ENCODE measurements around the gene FRA10AC1.

FRA10AC1 gene

GRCh38 chr10:93702210-93703001, at the start of gene FRA10AC1:
Gene FRA10AC1, minus strand, starts transcription at chr10:93702592. Its CDS starts 2,486 bp downstream, at chr10:93700106.
- peak; percentile 38 for DNase-seq

DNA sequence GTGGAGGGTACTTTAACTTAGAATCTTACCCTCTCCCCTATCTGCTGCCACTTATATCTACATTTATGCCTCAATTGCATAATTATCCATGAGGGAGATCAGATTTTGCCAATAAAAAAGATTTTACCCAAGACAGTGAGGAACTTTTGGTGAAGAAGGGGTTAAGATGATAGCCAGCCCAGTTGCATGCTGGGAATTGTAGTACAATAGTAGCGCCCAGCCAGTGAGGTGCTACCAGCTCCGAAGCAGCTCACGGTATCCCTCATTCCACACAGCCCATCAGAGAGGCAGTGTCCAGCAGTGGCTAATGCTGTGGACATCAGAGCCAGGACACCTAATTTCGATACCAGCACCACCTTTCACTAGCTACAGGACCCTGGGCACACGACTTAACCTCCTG, 49.4 kb upstream of the FRA10AC1 start:
- DNase-seq = no peak

DNA sequence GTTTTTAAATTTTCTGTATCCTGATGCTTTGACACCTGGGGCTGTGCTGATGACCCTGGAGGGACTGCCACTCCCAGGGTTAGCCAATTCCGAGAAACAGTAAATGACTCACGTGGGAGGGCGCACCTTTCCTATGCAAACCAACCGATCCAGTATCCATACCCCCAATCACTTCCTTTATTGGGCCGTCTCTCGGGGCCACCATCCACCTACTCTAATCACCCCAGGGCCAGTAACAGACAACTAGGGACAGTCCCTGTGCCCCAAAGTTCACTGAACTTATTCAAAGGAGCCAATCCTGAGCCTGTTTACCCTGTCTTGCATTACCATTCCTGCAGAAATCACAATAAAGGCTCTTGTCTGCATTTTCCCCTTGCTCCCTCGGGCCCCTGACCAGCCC, 48.7 kb upstream of the FRA10AC1 start:
- DNase-seq = no peak

GRCh38 chr10:93749218-93749799, 46.9 kb upstream of the FRA10AC1 start:
- DNase-seq = peak; percentile 44

DNA sequence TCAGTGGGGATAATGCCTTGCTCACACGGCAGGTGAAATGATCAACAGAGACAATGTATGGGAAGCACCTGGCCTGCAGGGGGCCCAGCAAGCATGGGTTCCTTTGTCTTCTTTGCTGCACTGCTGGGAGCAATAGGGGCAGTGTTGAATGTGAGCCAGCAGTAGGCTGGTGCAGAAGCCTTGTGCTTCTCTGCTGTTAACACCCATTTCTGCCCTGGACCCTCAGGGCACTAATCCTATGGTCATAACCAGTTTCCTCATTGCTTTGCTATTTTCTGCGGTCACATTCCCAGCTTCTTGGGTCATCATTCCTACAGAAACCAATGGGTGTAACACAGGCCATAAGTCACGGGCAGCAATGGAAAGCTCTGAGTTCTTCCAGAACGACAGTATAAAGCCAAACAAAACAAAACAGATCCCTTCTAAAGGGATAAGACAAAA, 44.5 kb upstream of the FRA10AC1 start:
- DNase-seq = no peak

DNA sequence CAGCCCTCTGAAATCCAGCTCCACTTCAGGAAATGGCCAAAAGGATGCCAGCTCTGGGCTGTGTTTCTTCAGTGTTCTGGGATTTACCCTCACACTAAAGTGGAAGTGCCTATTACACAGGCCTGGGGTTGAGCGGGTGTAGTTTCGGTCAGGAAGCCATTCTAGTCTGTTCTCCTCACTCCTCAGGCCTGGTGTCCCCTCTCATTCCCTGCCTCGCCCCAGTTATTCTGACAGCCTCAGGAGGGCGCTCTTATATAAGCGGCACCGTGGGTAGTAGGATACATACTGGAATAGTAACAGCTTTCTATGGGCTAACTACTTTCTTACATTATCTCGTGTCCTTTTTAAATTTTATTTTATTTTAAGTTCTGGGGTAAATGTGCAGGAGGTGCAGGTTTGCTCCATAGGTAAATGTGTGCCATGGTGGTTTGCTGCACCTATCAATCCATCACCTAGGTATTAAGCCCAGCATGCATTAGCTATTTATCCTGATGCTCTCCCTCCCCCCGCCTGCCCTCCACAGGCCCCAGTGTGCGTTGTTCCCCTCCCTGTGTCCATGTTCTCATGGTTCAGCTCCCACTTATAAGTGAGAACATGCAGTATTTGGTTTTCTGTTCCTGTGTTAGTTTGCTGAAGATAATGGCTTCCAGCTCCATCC, 43.1 kb upstream of the FRA10AC1 start:
- no peak for DNase-seq

DNA sequence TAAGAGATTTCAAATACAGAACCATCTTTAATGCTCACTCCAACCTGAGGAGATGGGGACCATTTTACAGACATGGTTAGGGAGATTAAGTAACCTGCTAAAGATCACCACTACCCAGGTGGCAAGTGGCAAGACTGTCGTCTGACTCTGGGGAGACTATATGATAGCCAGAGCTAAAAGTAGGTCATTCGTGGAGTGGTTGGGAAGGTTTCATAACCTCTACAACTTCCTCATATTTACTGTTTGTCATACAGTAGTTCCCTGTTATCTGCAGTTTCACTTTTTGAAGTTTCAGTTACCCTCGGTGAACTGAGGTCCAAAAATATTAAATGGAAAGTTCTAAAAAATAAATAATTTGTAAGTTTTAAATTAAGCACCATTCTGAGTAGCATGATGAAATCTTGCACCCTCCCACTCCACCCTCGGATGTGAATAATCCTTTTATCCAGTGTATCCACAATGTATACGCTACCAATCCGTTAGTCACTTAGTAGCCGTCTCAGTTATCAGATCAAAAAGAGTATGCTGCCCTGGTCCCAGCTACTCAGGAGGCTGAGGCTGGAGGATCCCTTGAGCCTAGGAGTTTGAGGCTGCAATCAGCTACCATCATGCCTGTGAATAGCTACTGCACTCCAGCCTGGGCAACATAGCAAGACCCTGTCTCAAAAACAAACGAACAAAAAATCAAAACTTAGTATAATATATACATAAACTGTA, 40.4 kb upstream of the FRA10AC1 start:
- DNase-seq = no peak

- DNase-seq = no peak
Observed at GRCh38 chr10:93741367-93741766, 39.0 kb upstream of the FRA10AC1 start.

GRCh38 chr10:93726024-93726423, 23.6 kb upstream of the FRA10AC1 start:
- DNase-seq = no peak

DNA sequence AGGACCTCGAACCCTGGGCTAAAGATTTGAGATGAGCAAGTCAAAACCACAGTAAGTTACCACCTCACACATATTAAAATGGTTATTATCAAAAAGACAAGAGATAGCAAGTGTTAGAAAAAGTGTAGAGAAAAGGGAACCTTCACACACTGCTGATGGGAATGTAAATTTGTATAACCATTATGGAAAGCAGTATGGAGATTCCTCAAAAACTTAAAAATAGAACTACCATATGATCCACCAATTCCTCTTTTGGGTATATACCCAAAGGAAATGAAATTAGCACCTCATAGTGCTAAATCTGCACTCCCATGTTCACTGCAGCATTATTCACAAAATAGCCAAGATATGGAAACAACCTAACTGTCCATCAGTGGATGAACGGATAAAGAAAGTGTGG, 20.8 kb upstream of the FRA10AC1 start:
- DNase-seq = no peak

GRCh38 chr10:93722550-93722949, 20.2 kb upstream of the FRA10AC1 start:
- no peak for DNase-seq

DNA sequence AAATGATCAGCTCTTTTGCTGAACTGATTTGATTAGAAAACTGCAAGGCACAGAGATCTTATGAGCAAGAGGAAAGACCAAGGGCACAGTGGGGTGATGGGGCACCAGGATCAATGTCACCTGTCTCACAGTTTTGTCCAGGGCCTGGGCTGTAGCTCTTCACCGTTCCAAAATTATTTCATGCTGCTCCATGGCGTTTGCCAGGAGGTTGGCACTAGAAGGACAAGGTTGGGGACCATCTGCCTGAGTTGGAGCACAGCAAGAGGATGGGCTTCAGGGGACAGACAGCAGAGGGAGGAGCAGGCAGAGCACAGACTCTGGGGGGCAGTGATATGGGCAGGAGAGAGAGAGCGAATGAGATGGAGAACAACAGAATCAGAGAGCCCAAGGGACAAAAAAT, 17.5 kb upstream of the FRA10AC1 start:
- no peak for DNase-seq

- no peak for DNase-seq
Observed at GRCh38 chr10:93718937-93719725, 16.7 kb upstream of the FRA10AC1 start.

- DNase-seq = no peak
Observed at GRCh38 chr10:93716766-93717165, 14.4 kb upstream of the FRA10AC1 start.

DNA sequence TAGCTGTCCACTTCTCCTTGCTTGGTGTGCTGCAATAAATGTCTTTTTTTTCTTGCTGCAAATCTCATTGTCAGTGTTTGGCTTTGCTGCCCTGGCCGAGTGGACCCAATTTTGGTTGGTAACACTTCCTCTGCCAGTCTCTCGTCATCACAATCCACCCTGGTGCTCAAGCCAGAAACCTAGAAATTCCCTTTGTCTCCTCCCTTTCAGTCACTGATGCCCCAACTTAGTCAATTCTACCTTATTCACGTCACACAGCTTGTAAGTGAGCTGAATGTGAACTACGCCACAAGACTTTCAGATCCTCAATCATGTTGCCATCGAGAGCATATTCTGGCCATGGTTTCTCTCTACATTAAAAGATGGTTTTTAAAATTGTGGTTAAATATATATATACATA, 13.0 kb upstream of the FRA10AC1 start:
- DNase-seq = no peak

DNA sequence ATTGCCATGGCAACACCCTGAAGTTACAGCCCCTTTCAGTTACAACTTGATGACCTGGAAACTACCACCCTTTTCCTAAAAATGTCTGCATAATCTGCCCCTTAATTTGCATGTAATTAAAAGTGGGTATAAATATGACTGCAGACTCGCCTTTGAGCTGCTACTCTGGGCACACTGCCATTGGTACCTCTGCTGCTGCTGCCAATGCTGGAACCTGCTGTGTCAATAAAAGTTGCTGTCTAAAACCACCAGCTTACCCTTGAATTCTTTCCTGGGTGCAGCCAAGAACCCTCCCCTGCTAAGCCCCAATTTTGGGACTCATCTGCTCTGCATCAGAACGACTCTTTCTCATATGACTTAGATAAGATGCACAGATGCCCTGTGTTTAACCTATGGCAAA, 10.2 kb upstream of the FRA10AC1 start:
- DNase-seq = no peak

DNA sequence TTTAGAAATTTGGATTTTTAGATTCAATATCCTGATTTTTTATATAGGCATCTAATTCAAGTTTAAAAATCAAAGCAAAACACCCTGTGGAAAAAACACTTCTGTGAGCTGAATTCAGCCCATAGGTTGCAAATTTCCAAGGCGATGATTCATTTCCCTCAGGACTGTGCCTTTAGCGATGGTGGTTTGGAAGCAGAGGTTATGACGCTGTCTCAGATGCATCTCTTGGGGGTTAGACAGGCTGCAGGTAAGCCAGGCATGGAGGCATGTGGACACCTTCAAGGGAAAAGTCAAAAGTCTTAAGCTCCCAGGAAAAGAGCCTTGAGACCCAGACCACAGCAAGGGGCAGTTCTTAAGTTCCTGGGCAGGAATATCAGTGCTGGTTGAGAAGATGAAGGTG, 9.5 kb upstream of the FRA10AC1 start:
- DNase-seq = no peak

DNA sequence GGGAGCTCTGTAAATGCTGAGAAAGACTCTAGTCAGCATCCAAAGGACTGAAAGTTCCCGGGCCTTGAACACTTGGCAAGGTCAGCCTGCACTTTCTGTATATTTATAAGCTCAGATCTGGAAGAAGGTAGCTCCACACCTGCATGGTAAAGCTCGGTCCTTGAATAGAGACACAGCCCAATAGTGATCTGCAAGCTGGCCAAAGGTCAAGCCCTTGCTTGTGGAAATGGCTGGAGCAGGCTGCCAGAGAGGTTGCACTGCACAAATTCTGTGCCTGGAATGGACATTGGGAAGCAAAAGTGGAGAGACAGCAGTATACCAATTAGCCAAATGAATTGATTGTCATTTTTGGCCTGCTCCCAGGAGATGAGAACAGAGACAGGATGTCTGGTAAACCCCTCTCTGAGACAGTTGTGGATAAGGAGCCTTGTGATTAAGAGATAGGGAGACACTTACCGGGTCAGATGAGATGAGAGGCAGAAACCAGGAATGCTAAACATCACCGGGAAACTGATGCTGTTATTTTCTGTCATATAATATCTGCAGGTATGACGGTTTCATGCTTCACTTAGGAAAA, 8.0 kb upstream of the FRA10AC1 start:
- DNase-seq = peak; percentile 31

- no peak for DNase-seq
Observed at GRCh38 chr10:93707623-93708022, 5.2 kb upstream of the FRA10AC1 start.

DNA sequence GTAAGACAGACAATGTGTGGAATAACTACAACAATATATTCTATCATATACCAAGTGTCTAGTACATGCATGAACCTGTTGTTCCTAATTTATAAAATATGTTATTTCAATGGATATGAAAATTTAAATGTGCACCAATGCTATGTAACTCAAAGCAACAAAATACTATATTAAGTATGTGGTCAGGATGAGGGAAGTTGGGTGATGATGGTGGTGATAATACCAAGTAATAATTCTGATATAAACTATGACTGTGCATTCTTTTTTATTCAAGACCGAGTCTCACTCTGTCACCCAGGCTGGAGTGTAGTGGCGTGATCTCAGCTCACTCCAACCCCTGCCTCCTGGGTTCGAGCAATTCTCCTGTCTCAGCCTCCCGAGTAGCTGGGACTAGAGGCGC, 2.1 kb upstream of the FRA10AC1 start:
- no peak for DNase-seq

GRCh38 chr10:93703841-93704240, 1.4 kb upstream of the FRA10AC1 start:
- DNase-seq = no peak

DNA sequence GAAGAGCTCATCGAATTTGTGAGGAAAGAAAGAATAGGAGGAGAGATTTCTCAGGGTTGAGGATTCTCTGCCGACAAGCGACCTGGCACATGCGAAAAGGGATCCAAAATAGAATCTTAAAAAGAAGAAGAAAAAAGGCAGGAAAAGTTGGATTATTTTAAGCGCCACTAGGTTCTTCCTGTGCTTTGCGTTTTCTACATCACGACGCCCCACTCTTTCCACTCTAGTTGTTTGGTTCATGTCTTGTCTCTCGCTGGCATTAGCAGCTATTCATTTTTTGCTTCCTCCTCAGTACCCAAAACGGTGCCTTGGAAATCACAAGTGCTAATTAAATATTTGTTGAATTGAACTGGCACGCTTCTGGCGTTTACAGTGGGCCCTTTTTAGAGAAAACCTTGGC, 674 bp upstream of the FRA10AC1 start:
- peak; percentile 32 for DNase-seq
